Panc1 (cell line): ENCODE measurements around the gene NUBP2. TPM values are rescaled to one million over a fixed set of nuclear protein-coding genes. Genes with fewer than 3 reads are reported as not detected.

Source experiments
- ATAC-seq: fragments of 200-7000 bp; cut with Tn5 transposase; 2 replicates; pipeline ENCODE4 v1.9.1; 2020; ENCODE audit warnings: mild to moderate bottlenecking, moderate library complexity
- BruUV-seq: library from RNA; stranded (reverse); fragments of 400-500 nt; replicated peaks from 2 replicates; lab custom pipeline; 2021; lab: Mats Ljungman, UMichigan
- CTCF ChIA-PET: fragments of 300-600 bp; sonication (Branson Sonifier 250); formaldehyde crosslinking; loops from one replicate; lab custom pipeline; 2022; ENCODE audit warnings: antibody characterized with exemption; lab: Charles Lee
- POLR2A ChIA-PET: fragments of 300-600 bp; sonication (Branson Sonifier 250); formaldehyde crosslinking; loops from one replicate; lab custom pipeline; 2022; ENCODE audit warnings: antibody characterized with exemption; lab: Charles Lee
- DNase-seq: peaks from one replicate; pipeline ENCODE4 v3.0.0-alpha.2; 2010; ENCODE audit warnings: low read depth, low spot score
- H3K27ac ChIP-seq: 2 replicates; pipeline ENCODE4 v1.5.1; 2011; ENCODE audit warnings: mild to moderate bottlenecking, low read length, inconsistent platforms
- H3K27me3 ChIP-seq: fragments of 200-500 bp; sonication (Bioruptor generic); 2 replicates; pipeline ENCODE4 v1.6.0; 2014; ENCODE audit warnings: low read length, inconsistent platforms; ENCODE audit not compliant: control insufficient read depth, insufficient read depth
- H3K36me3 ChIP-seq: fragments of 200-500 bp; sonication (Bioruptor generic); 2 replicates; pipeline ENCODE4 v1.5.1; 2014; ENCODE audit warnings: inconsistent platforms, mild to moderate bottlenecking, low read length, moderate library complexity; ENCODE audit not compliant: control insufficient read depth, insufficient read depth
- H3K4me1 ChIP-seq: 2 replicates; pipeline ENCODE4 v1.5.1; 2011; ENCODE audit warnings: inconsistent platforms, mild to moderate bottlenecking, low read length, moderate library complexity; ENCODE audit not compliant: control insufficient read depth, insufficient read depth
- H3K4me3 ChIP-seq, 2 experiments: 2 replicates each; pipeline ENCODE4 v1.5.1; 2011 to 2012; ENCODE audit warnings: low read depth in 2 of 2, low read length in 2 of 2, mild to moderate bottlenecking in 2 of 2, inconsistent platforms in 1 of 2, moderate library complexity in 1 of 2
- H3K9me3 ChIP-seq: fragments of 200-500 bp; sonication (Bioruptor generic); 2 replicates; pipeline ENCODE4 v1.5.1; 2014; ENCODE audit warnings: low read depth, mild to moderate bottlenecking, inconsistent platforms, low read length, moderate library complexity; ENCODE audit not compliant: control insufficient read depth, insufficient read depth
- CTCF ChIP-seq: fragments of 450-650 bp; IDR thresholded peaks from 2 replicates; pipeline ENCODE4 v1.5.1; 2017; ENCODE audit warnings: mild to moderate bottlenecking
- POLR2AphosphoS5 ChIP-seq: IDR thresholded peaks from 2 replicates; pipeline ENCODE4 v1.6.1; 2012; ENCODE audit warnings: mild to moderate bottlenecking, low read depth, low read length, moderate library complexity
- REST ChIP-seq, 2 experiments: IDR thresholded peaks; 2 replicates each; pipeline ENCODE4 v1.6.1; 2011 to 2012; ENCODE audit warnings: low read depth in 2 of 2, control low read depth in 1 of 2, low read length in 1 of 2, mild to moderate bottlenecking in 1 of 2, moderate library complexity in 1 of 2; ENCODE audit not compliant: insufficient read depth in 1 of 2
- SIN3A ChIP-seq: IDR thresholded peaks from 2 replicates; pipeline ENCODE4 v1.6.1; 2012; ENCODE audit warnings: low read depth, mild to moderate bottlenecking, low read length, moderate library complexity, borderline replicate concordance; ENCODE audit not compliant: insufficient read depth
- TCF7L2 ChIP-seq: IDR thresholded peaks from 2 replicates; pipeline ENCODE4 v1.6.1; 2011; ENCODE audit warnings: mild to moderate bottlenecking, low read depth, low read length, inconsistent platforms
- in situ Hi-C: cut with HindIII; loops from 2 replicates; pipeline ENCODE4 v1.10.0; 2016; ENCODE audit warnings: low sequenced_read_pairs, low pct_unique_long_range_greater_than_20kb
- intact Hi-C: fragments of 100-400 bp; cut with micrococcal nuclease; formaldehyde crosslinking; loops from one replicate; pipeline ENCODE4 v1.10.0; 2022; ENCODE audit not compliant: unreplicated experiment
- total RNA-seq: library from RNA; stranded (reverse); gene quantifications from one replicate; pipeline ENCODE4 v1.2.1, GENCODE V29; 2021; ENCODE audit not compliant: unreplicated experiment

Gene NUBP2
- total RNA-seq, 1 experiment from 2014 or later, result 85.8 TPM

DNA sequence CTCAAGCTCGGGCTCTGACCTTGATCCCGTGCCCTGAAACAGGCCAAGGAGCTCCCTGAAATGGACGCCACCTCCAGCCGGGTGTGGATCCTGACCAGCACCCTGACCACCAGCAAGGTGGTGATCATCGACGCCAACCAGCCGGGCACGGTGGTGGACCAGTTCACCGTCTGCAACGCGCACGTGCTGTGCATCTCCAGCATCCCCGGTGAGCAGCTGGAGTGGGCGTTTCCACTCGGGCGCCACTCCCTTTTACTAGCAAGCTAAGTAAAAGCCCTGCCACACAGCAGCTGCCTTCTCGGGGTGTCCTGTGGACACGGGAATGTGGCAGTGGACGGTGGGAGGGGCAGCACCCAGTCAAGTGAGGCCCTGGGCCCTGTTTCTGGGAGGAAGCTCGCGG, 17.8 kb upstream of the NUBP2 start:
- no TSS peak for BruUV-seq
- no peaks in the 10 kb centered on the region for H3K9me3 ChIP-seq
- ChIA-PET CTCF (no interaction called here), POLR2A (interaction anchor here (0.6 kb wide), 1 partner anchor 70 kb away, joined by 5 read pairs; no protein-coding TSS in a partner anchor)
- no peak for TF ChIP-seq SIN3A
- TF ChIP-seq TCF7L2, result no peak
- no peak for TF ChIP-seq POLR2AphosphoS5
- no peak for TF ChIP-seq CTCF
- no peak for TF ChIP-seq REST (IDR thresholded peaks at IDR 0.05; ENCODE audit: insufficient read depth in 1 of 2, low read depth in 2 of 2, low read length in 1 of 2)
- no peak overlapping the region for H3K27ac ChIP-seq
- H3K4me1 ChIP-seq, result peaks cover 13% of the 10 kb centered on the region
- no peak for ATAC-seq
- DNase-seq, result no peak
- H3K36me3 ChIP-seq, result no peaks in the 10 kb centered on the region; the same call in 1 of the 2 replicates
- intact Hi-C loops (no loop called here), in situ Hi-C loops (no loop called here)
- H3K4me3 ChIP-seq, result no peak overlapping the region
- H3K27me3 ChIP-seq, result no peaks in the 10 kb centered on the region

- BruUV-seq, result no TSS peak
- no peaks in the 10 kb centered on the region for H3K27me3 ChIP-seq
- intact Hi-C loops (no loop called here), in situ Hi-C loops (no loop called here)
- no peaks in the 10 kb centered on the region for H3K9me3 ChIP-seq
- H3K4me3 ChIP-seq, result no peak overlapping the region
- ATAC-seq (no peak), DNase-seq (no peak)
- H3K27ac ChIP-seq, result no peak overlapping the region
- ChIA-PET POLR2A (no interaction called here), CTCF (no interaction called here)
- peaks cover 14% of the 10 kb centered on the region for H3K4me1 ChIP-seq
- TF ChIP-seq CTCF (no peak), POLR2AphosphoS5 (no peak), TCF7L2 (no peak), REST (IDR thresholded peaks at IDR 0.05; ENCODE audit: insufficient read depth in 1 of 2, low read depth in 2 of 2, low read length in 1 of 2) (no peak), SIN3A (no peak)
- no peaks in the 10 kb centered on the region; the same call in 1 of the 2 replicates for H3K36me3 ChIP-seq
These were observed 16.9 kb upstream of the NUBP2 start for GRCh38 chr16:1765826-1766225.
